PC-3 (cell line): Measurements from ENCODE around the gene ATXN10. TPM values are rescaled to one million over a fixed set of nuclear protein-coding genes. Genes with fewer than 3 reads are reported as not detected.

ENCODE experiments used
- ATAC-seq: fragments of 200-7000 bp; cut with Tn5 transposase; 2 replicates; pipeline ENCODE4 v1.9.1; 2020; ENCODE audit warnings: mild to moderate bottlenecking, moderate library complexity
- BruUV-seq: library from RNA; stranded (reverse); fragments of 400-500 nt; replicated peaks from 2 replicates; lab custom pipeline; 2021; lab: Mats Ljungman, UMichigan
- CTCF ChIA-PET: fragments of 300-600 bp; sonication (Branson Sonifier 250); formaldehyde crosslinking; loops from one replicate; lab custom pipeline; 2022; ENCODE audit warnings: antibody characterized with exemption; lab: Charles Lee
- POLR2A ChIA-PET: fragments of 300-600 bp; sonication (Branson Sonifier 250); formaldehyde crosslinking; loops from one replicate; lab custom pipeline; 2022; ENCODE audit warnings: antibody characterized with exemption; ENCODE audit not compliant: unreplicated experiment; lab: Charles Lee
- DNase-seq: peaks from one replicate; pipeline ENCODE4 v3.0.0-alpha.2; 2015
- H2AFZ ChIP-seq: fragments of 300-600 bp; sonication (generic); 2 replicates; pipeline ENCODE4 v1.6.0; 2016; ENCODE audit warnings: antibody characterized with exemption, low read length
- H3F3A ChIP-seq: fragments of 300-600 bp; sonication (generic); one replicate; pipeline ENCODE4 v1.6.0; 2017; ENCODE audit warnings: antibody characterized with exemption, low read length, control low read depth, mild to moderate bottlenecking; ENCODE audit not compliant: unreplicated experiment
- H3K27ac ChIP-seq: fragments of 300-600 bp; sonication (generic); 2 replicates; pipeline ENCODE4 v1.5.1; 2016; ENCODE audit warnings: mild to moderate bottlenecking, low read length
- H3K27me3 ChIP-seq: fragments of 300-600 bp; sonication (generic); 2 replicates; pipeline ENCODE4 v1.6.1; 2016; ENCODE audit warnings: low read length, mixed read lengths
- H3K36me3 ChIP-seq: fragments of 300-600 bp; sonication (generic); 2 replicates; pipeline ENCODE4 v1.6.1; 2016; ENCODE audit warnings: low read depth, mixed run types, low read length, mixed read lengths
- H3K4me1 ChIP-seq: fragments of 300-600 bp; sonication (generic); 2 replicates; pipeline ENCODE4 v1.5.1; 2016; ENCODE audit warnings: low read length; ENCODE audit not compliant: insufficient read depth
- H3K4me2 ChIP-seq: fragments of 300-600 bp; sonication (generic); 2 replicates; pipeline ENCODE4 v1.6.0; 2016; ENCODE audit warnings: low read length
- H3K4me3 ChIP-seq: fragments of 300-600 bp; sonication (generic); 2 replicates; pipeline ENCODE4 v1.5.1; 2016; ENCODE audit warnings: mild to moderate bottlenecking, low read length, mixed read lengths
- H3K79me2 ChIP-seq: fragments of 300-600 bp; sonication (generic); 2 replicates; pipeline ENCODE4 v1.6.1; 2017; ENCODE audit warnings: low read length, mixed read lengths
- H3K9ac ChIP-seq: fragments of 300-600 bp; sonication (generic); 2 replicates; pipeline ENCODE4 v1.6.0; 2016; ENCODE audit warnings: mild to moderate bottlenecking, low read length
- H3K9me2 ChIP-seq: fragments of 300-600 bp; sonication (generic); replicated peaks from 2 replicates; pipeline ENCODE4 v1.6.1; 2016; ENCODE audit warnings: mixed run types, low read length, mixed read lengths
- H3K9me3 ChIP-seq: fragments of 300-600 bp; sonication (generic); 2 replicates; pipeline ENCODE4 v1.6.1; 2016; ENCODE audit warnings: low read length, mixed read lengths
- H4K20me1 ChIP-seq: fragments of 300-600 bp; sonication (generic); 2 replicates; pipeline ENCODE4 v1.6.1; 2016; ENCODE audit warnings: low read length, mixed read lengths
- CTCF ChIP-seq: fragments of 300-600 bp; sonication (generic); conservative IDR thresholded peaks from 2 replicates; pipeline ENCODE4 v1.5.1; 2017; ENCODE audit warnings: antibody characterized with exemption, low read depth, mild to moderate bottlenecking, low read length
- EZH2 ChIP-seq: fragments of 300-600 bp; sonication (generic); IDR thresholded peaks from one replicate; pipeline ENCODE4 v1.6.1; 2017; ENCODE audit warnings: antibody characterized with exemption, mild to moderate bottlenecking, low read length; ENCODE audit not compliant: unreplicated experiment
- EZH2phosphoT487 ChIP-seq: fragments of 300-600 bp; sonication (generic); IDR thresholded peaks from 2 replicates; pipeline ENCODE4 v1.6.1; 2018; ENCODE audit warnings: mild to moderate bottlenecking, antibody characterized with exemption, low read length, borderline replicate concordance
- intact Hi-C: fragments of 100-400 bp; cut with micrococcal nuclease; formaldehyde crosslinking; loops from 2 replicates; pipeline ENCODE4 v1.9.0; 2023
- total RNA-seq: library from RNA; depleted of rRNA; stranded (reverse); fragments of >200 nt; gene quantifications from 2 replicates; pipeline ENCODE4 v1.2.3, GENCODE V29; 2014

Gene ATXN10
- total RNA-seq, 1 experiment from 2014 or later: 40.6 TPM

- peaks cover 37% of the 10 kb centered on the region for H3K4me1 ChIP-seq
- CTCF ChIA-PET: no interaction called here
- H3K4me3 ChIP-seq: no peak overlapping the region
- DNase-seq (no peak), ATAC-seq (no peak)
- H3K36me3 ChIP-seq: peaks cover 47% of the 10 kb centered on the region
- intact Hi-C loops: no loop called here
- H3F3A ChIP-seq: peaks cover 4% of the 10 kb centered on the region
- H3K79me2 ChIP-seq: peaks cover 53% of the 10 kb centered on the region
- TF ChIP-seq CTCF: no peak
- TF ChIP-seq EZH2phosphoT487: no peak
- TF ChIP-seq EZH2: no peak
- no peak overlapping the region for H2AFZ ChIP-seq
- H3K4me2 ChIP-seq: peak overlapping the region; percentile 51
- H3K27ac ChIP-seq: peak overlapping the region; percentile 97
- H3K9me2 ChIP-seq: no peaks in the 10 kb centered on the region
- BruUV-seq: no TSS peak
- H3K9me3 ChIP-seq: no peaks in the 10 kb centered on the region
- peak overlapping the region; percentile 51 for H3K9ac ChIP-seq
- POLR2A ChIA-PET: no interaction called here
- H4K20me1 ChIP-seq: no peaks in the 10 kb centered on the region
- H3K27me3 ChIP-seq: no peaks in the 10 kb centered on the region
Observed at GRCh38 chr22:45744442-45744841, 72.8 kb downstream of the ATXN10 start.

- no peaks in the 10 kb centered on the region for H3K9me3 ChIP-seq
- no peaks in the 10 kb centered on the region for H3K9me2 ChIP-seq
- H3F3A ChIP-seq: no peaks in the 10 kb centered on the region
- POLR2A ChIA-PET: no interaction called here
- H3K9ac ChIP-seq: no peak overlapping the region
- no peak overlapping the region for H3K4me3 ChIP-seq
- H2AFZ ChIP-seq: no peak overlapping the region
- H3K36me3 ChIP-seq: peaks cover 9% of the 10 kb centered on the region; the same call in 1 of the 2 replicates
- no peaks in the 10 kb centered on the region for H3K4me1 ChIP-seq
- H4K20me1 ChIP-seq: no peaks in the 10 kb centered on the region
- ATAC-seq: no peak
- BruUV-seq: no TSS peak
- no peak for TF ChIP-seq CTCF
- no peak for TF ChIP-seq EZH2
- TF ChIP-seq EZH2phosphoT487: no peak
- no peak for DNase-seq
- CTCF ChIA-PET: no interaction called here
- H3K27ac ChIP-seq: no peak overlapping the region
- no peak overlapping the region for H3K4me2 ChIP-seq
- H3K79me2 ChIP-seq: peaks cover 32% of the 10 kb centered on the region
- intact Hi-C loops: no loop called here
- no peaks in the 10 kb centered on the region for H3K27me3 ChIP-seq
Observed at GRCh38 chr22:45750626-45751025, 79.0 kb downstream of the ATXN10 start.

GRCh38 chr22:45752036-45752435 lies 80.4 kb downstream of the ATXN10 start:
- Histone ChIP-seq H3K4me1 (no peaks in the 10 kb centered on the region), H3K27ac (no peak overlapping the region), H3K79me2 (peaks cover 19% of the 10 kb centered on the region), H2AFZ (no peak overlapping the region), H3K9ac (no peak overlapping the region), H3K9me3 (no peaks in the 10 kb centered on the region), H4K20me1 (no peaks in the 10 kb centered on the region), H3K27me3 (no peaks in the 10 kb centered on the region), H3K9me2 (no peaks in the 10 kb centered on the region), H3K4me3 (no peak overlapping the region), H3F3A (no peaks in the 10 kb centered on the region), H3K36me3 (peaks cover 6% of the 10 kb centered on the region; the same call in 1 of the 2 replicates), H3K4me2 (no peak overlapping the region)
- TF ChIP-seq EZH2phosphoT487: no peak
- no peak for TF ChIP-seq CTCF
- TF ChIP-seq EZH2: no peak
- BruUV-seq: no TSS peak
- no peak for ATAC-seq
- ChIA-PET CTCF (no interaction called here), POLR2A (no interaction called here)
- intact Hi-C loops: no loop called here
- DNase-seq: no peak
